Small intestine (tissue), 7 donors: Measurements from ENCODE around the gene PCBP3. TPM values are rescaled to one million over a fixed set of nuclear protein-coding genes. Genes with fewer than 3 reads are reported as not detected.
"Not testable (repeated sequence)": the region's sequence is repeated elsewhere in the genome, so short reads cannot be mapped to it uniquely, and the experiment has no call there.

Experiments used
- DNase-seq, 2 donors: peaks; one replicate each; pipeline versions ENCODE4 v3.0.0 to v3.0.0-alpha.2; 2013
- FAIRE-seq: peaks from 2 replicates; lab custom pipeline; 2012; peaks lifted over from hg19 to GRCh38; lab: Jason Lieb, UNC
- H3K27ac ChIP-seq, 3 donors: one replicate each; pipeline ENCODE4 v1.5.1; 2013; ENCODE audit warnings: low read length in 2 of 3, mild to moderate bottlenecking in 2 of 3, control low read depth in 1 of 3, inconsistent platforms in 1 of 3, low read depth in 1 of 3, moderate library complexity in 1 of 3
- H3K27me3 ChIP-seq, 3 donors: one replicate each; pipeline ENCODE4 v1.6.1; 2013; ENCODE audit warnings: low read length in 3 of 3, inconsistent platforms in 1 of 3; ENCODE audit not compliant: control insufficient read depth in 3 of 3, insufficient read depth in 3 of 3
- H3K36me3 ChIP-seq, 3 donors: one replicate each; pipeline ENCODE4 v1.6.1; 2013; ENCODE audit warnings: low read length in 3 of 3, inconsistent platforms in 1 of 3, low read depth in 1 of 3, mild to moderate bottlenecking in 1 of 3, moderate library complexity in 1 of 3; ENCODE audit not compliant: control insufficient read depth in 3 of 3, insufficient read depth in 2 of 3
- H3K4me1 ChIP-seq, 3 donors: one replicate each; pipeline ENCODE4 v1.6.1; 2013; ENCODE audit warnings: low read length in 2 of 3, inconsistent platforms in 1 of 3, low read depth in 1 of 3, mild to moderate bottlenecking in 1 of 3, moderate library complexity in 1 of 3; ENCODE audit not compliant: control insufficient read depth in 3 of 3, insufficient read depth in 2 of 3
- H3K4me3 ChIP-seq, 3 donors: one replicate each; pipeline ENCODE4 v1.5.1; 2013; ENCODE audit warnings: low read length in 3 of 3, control low read depth in 1 of 3, inconsistent platforms in 1 of 3, low read depth in 1 of 3, mild to moderate bottlenecking in 1 of 3, moderate library complexity in 1 of 3
- H3K9me3 ChIP-seq, 2 donors: one replicate each; pipeline ENCODE4 v1.6.1; 2013; ENCODE audit warnings: low read depth in 1 of 2, low read length in 1 of 2; ENCODE audit not compliant: control insufficient read depth in 2 of 2, insufficient read depth in 1 of 2
- WGBS, 3 donors: extraction: QIAGEN DNeasy Blood & Tissue Kit; methylation state at CpG; one replicate each; pipeline ENCODE4 v1.1.7; 2013; 5-methylcytosine and 5-hydroxymethylcytosine counted together
- polyA plus RNA-seq, 4 donors: library from polyadenylated mRNA; stranded (reverse) in 3 of 4; unstranded in 1 of 4; fragments of 200-250 nt in 3 of 4; fragments of 120-200 nt in 1 of 4; gene quantifications; one replicate each; pipeline versions ENCODE4 v1.2.1 to v1.2.3, GENCODE V29; 2013
- donor health status: healthy with polysubstance abuse.
- donor health status: control.
- donor health status: control.
- donor health status: Bipolar disorder and iron deficiency.
- donor health status: healthy.

Gene PCBP3
- polyA plus RNA-seq, 4 donors, result 0.81 to 8.2 (median 1.0) TPM; not detected in 1

GRCh38 chr21:45618287-45618686 lies 25.2 kb upstream of the PCBP3 start:
- FAIRE-seq (no peak), DNase-seq (no peak)
- H3K9me3 ChIP-seq, result peaks cover 0 to 2% of the 10 kb centered on the region in 2 donors
- H3K27me3 ChIP-seq, result no peaks in the 10 kb centered on the region
- no peak overlapping the region for H3K4me3 ChIP-seq
- H3K36me3 ChIP-seq, result no peaks in the 10 kb centered on the region
- no peak overlapping the region for H3K27ac ChIP-seq
- WGBS, 3 donors, result 37 to 53% (median 49%) methylated on average over 13 of the region's 13 CpGs
- H3K4me1 ChIP-seq, result no peaks in the 10 kb centered on the region

- Histone ChIP-seq H3K4me3 (no peak overlapping the region), H3K36me3 (no peaks in the 10 kb centered on the region), H3K9me3 (peaks cover 0 to 2% of the 10 kb centered on the region in 2 donors), H3K4me1 (no peaks in the 10 kb centered on the region), H3K27me3 (no peaks in the 10 kb centered on the region), H3K27ac (no peak overlapping the region)
- DNase-seq (no peak), FAIRE-seq (no peak)
- WGBS, 3 donors, result 83 to 89% (median 88%) methylated on average over 8 of the region's 8 CpGs
Measured at GRCh38 chr21:45618846-45619485, 24.6 kb upstream of the PCBP3 start.

GRCh38 chr21:45620201-45620923 lies 23.2 kb upstream of the PCBP3 start:
- DNase-seq (no peak), FAIRE-seq (no peak)
- peaks cover 0 to 2% of the 10 kb centered on the region in 2 donors for H3K9me3 ChIP-seq
- H3K36me3 ChIP-seq, result no peaks in the 10 kb centered on the region
- H3K27me3 ChIP-seq, result peaks cover 0 to 2% (median 0%) of the 10 kb centered on the region in 3 donors
- no peak overlapping the region for H3K4me3 ChIP-seq
- no peak overlapping the region for H3K27ac ChIP-seq
- no peaks in the 10 kb centered on the region for H3K4me1 ChIP-seq
- WGBS, 3 donors, result 53 to 71% (median 65%) methylated on average over 12 of the region's 12 CpGs

- H3K27me3 ChIP-seq, H3K27ac ChIP-seq, H3K36me3 ChIP-seq, H3K9me3 ChIP-seq, DNase-seq, H3K4me1 ChIP-seq, FAIRE-seq, H3K4me3 ChIP-seq: not testable (repeated sequence)
- 58 to 67% (median 66%) methylated on average over 10 of the region's 10 CpGs for WGBS, 3 donors
Measured at GRCh38 chr21:45621435-45622331, 21.8 kb upstream of the PCBP3 start.

GRCh38 chr21:45622416-45623097 lies 21.0 kb upstream of the PCBP3 start:
- H3K36me3 ChIP-seq, result no peaks in the 10 kb centered on the region
- H3K4me1 ChIP-seq, result no peaks in the 10 kb centered on the region
- H3K27ac ChIP-seq, result no peak overlapping the region
- peaks cover 0 to 2% (median 0%) of the 10 kb centered on the region in 3 donors for H3K27me3 ChIP-seq
- peaks cover 0 to 2% of the 10 kb centered on the region in 2 donors for H3K9me3 ChIP-seq
- 72 to 78% (median 73%) methylated on average over 19 of the region's 19 CpGs for WGBS, 3 donors
- no peak overlapping the region for H3K4me3 ChIP-seq
- FAIRE-seq (no peak), DNase-seq (no peak)

- DNase-seq (no peak), FAIRE-seq (no peak)
- peaks cover 0 to 2% of the 10 kb centered on the region in 2 donors for H3K9me3 ChIP-seq
- whole genome bisulfite sequencing, 3 donors, result 63 to 81% (median 75%) methylated on average over 7 of the region's 7 CpGs
- H3K36me3 ChIP-seq, result no peaks in the 10 kb centered on the region
- H3K4me1 ChIP-seq, result no peaks in the 10 kb centered on the region
- H3K27ac ChIP-seq, result no peak overlapping the region
- peaks cover 0 to 2% (median 0%) of the 10 kb centered on the region in 3 donors for H3K27me3 ChIP-seq
- H3K4me3 ChIP-seq, result no peak overlapping the region
Measured at GRCh38 chr21:45623436-45623835, 20.1 kb upstream of the PCBP3 start.

- H3K4me1 ChIP-seq, FAIRE-seq, H3K27me3 ChIP-seq, H3K27ac ChIP-seq, H3K36me3 ChIP-seq, H3K4me3 ChIP-seq, H3K9me3 ChIP-seq, DNase-seq: not testable (repeated sequence)
- WGBS, 3 donors, result 48 to 61% (median 60%) methylated on average over 2 of the region's 2 CpGs
Measured at GRCh38 chr21:45626127-45626526, 17.4 kb upstream of the PCBP3 start.
